SU-DHL-6 (cell line): ENCODE measurements around the gene IZUMO1R.

Experiments used
- H2AFZ ChIP-seq: fragments of 200-600 bp; sonication (generic); 2 replicates; pipeline ENCODE4 v1.6.1; 2014; ENCODE audit warnings: low read depth, mild to moderate bottlenecking, moderate library complexity, mixed read lengths, antibody characterized with exemption, low read length; ENCODE audit not compliant: severe bottlenecking
- H3F3A ChIP-seq: fragments of 200-600 bp; shearing (Covaris generic); 2 replicates; pipeline ENCODE4 v1.6.0; 2016; ENCODE audit warnings: antibody characterized with exemption, mild to moderate bottlenecking; ENCODE audit not compliant: insufficient read depth
- H3K27ac ChIP-seq: fragments of 200-600 bp; sonication (generic); 2 replicates; pipeline ENCODE4 v1.5.1; 2016; ENCODE audit warnings: low read depth, mild to moderate bottlenecking, low read length, moderate library complexity, mixed read lengths
- H3K27me3 ChIP-seq: fragments of 200-600 bp; sonication (generic), shearing (Covaris generic); 2 replicates; pipeline ENCODE4 v1.6.0; 2014; ENCODE audit warnings: mild to moderate bottlenecking, low read length
- H3K36me3 ChIP-seq: fragments of 200-600 bp; sonication (generic); 2 replicates; pipeline ENCODE4 v1.6.1; 2014; ENCODE audit warnings: mild to moderate bottlenecking, low read length, mixed read lengths
- H3K4me2 ChIP-seq: fragments of 300-600, 200-600 bp; shearing (Covaris generic), sonication (generic); 2 replicates; pipeline ENCODE4 v1.6.0; 2014; ENCODE audit warnings: low read length, low read depth, mild to moderate bottlenecking; ENCODE audit not compliant: poor library complexity, severe bottlenecking
- H3K4me3 ChIP-seq: fragments of 200-600 bp; sonication (generic); 2 replicates; pipeline ENCODE4 v1.5.1; 2014; ENCODE audit warnings: antibody characterized with exemption, low read length, mild to moderate bottlenecking, mixed read lengths; ENCODE audit not compliant: insufficient read depth, poor library complexity, severe bottlenecking
- H3K79me2 ChIP-seq: fragments of 200-600 bp; sonication (generic); 2 replicates; pipeline ENCODE4 v1.6.1; 2014; ENCODE audit warnings: mild to moderate bottlenecking, low read length, moderate library complexity; ENCODE audit not compliant: insufficient read depth
- H3K9ac ChIP-seq: fragments of 200-600 bp; sonication (generic); 2 replicates; pipeline ENCODE4 v1.7.0; 2014; ENCODE audit warnings: mild to moderate bottlenecking, low read length
- H3K9me2 ChIP-seq: fragments of 200-600 bp; sonication (generic); replicated peaks from 2 replicates; pipeline ENCODE4 v1.6.1; 2014; ENCODE audit warnings: low read length; ENCODE audit not compliant: insufficient read depth
- H3K9me3 ChIP-seq: fragments of 200-600 bp; sonication (generic); 2 replicates; pipeline ENCODE4 v1.6.1; 2014; ENCODE audit warnings: low read length, mixed read lengths; ENCODE audit not compliant: insufficient read depth
- H4K20me1 ChIP-seq: fragments of 200-600 bp; sonication (generic); 2 replicates; pipeline ENCODE4 v1.6.1; 2014; ENCODE audit warnings: low read depth, mild to moderate bottlenecking, antibody characterized with exemption, low read length, moderate library complexity, mixed read lengths
- EZH2phosphoT487 ChIP-seq: fragments of 200-600 bp; sonication (generic), shearing (Covaris generic); conservative IDR thresholded peaks from 2 replicates; pipeline ENCODE4 v1.6.1; 2018; ENCODE audit warnings: mild to moderate bottlenecking, antibody characterized with exemption, low read length, moderate library complexity, mixed read lengths
- TF ChIP-seq, protein P1 (sequence below): fragments of 200-600 bp; sonication (generic); IDR thresholded peaks from one replicate; pipeline ENCODE4 v1.5.1; 2017; ENCODE audit warnings: antibody characterized with exemption, mild to moderate bottlenecking, low read length, moderate library complexity; ENCODE audit not compliant: insufficient read depth, poor library complexity, severe bottlenecking

The IZUMO1R gene

GRCh38 chr11:94330789-94331188, 26.4 kb downstream of the IZUMO1R start:
- H3K27me3 ChIP-seq = no peaks in the 10 kb centered on the region
- H4K20me1 ChIP-seq = no peaks in the 10 kb centered on the region
- H3K4me3 ChIP-seq = no peak overlapping the region
- no peak overlapping the region for H3K27ac ChIP-seq
- TF ChIP-seq EZH2phosphoT487 = no peak
- TF ChIP-seq, protein P1, sequence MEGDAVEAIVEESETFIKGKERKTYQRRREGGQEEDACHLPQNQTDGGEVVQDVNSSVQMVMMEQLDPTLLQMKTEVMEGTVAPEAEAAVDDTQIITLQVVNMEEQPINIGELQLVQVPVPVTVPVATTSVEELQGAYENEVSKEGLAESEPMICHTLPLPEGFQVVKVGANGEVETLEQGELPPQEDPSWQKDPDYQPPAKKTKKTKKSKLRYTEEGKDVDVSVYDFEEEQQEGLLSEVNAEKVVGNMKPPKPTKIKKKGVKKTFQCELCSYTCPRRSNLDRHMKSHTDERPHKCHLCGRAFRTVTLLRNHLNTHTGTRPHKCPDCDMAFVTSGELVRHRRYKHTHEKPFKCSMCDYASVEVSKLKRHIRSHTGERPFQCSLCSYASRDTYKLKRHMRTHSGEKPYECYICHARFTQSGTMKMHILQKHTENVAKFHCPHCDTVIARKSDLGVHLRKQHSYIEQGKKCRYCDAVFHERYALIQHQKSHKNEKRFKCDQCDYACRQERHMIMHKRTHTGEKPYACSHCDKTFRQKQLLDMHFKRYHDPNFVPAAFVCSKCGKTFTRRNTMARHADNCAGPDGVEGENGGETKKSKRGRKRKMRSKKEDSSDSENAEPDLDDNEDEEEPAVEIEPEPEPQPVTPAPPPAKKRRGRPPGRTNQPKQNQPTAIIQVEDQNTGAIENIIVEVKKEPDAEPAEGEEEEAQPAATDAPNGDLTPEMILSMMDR = no peak
- no peak overlapping the region for H3K4me2 ChIP-seq
- no peaks in the 10 kb centered on the region for H3K9me3 ChIP-seq
- H3K9me2 ChIP-seq = no peaks in the 10 kb centered on the region
- H2AFZ ChIP-seq = no peak overlapping the region
- H3K79me2 ChIP-seq = no peaks in the 10 kb centered on the region
- H3F3A ChIP-seq = no peaks in the 10 kb centered on the region
- no peaks in the 10 kb centered on the region for H3K36me3 ChIP-seq
- H3K9ac ChIP-seq = no peak overlapping the region

DNA sequence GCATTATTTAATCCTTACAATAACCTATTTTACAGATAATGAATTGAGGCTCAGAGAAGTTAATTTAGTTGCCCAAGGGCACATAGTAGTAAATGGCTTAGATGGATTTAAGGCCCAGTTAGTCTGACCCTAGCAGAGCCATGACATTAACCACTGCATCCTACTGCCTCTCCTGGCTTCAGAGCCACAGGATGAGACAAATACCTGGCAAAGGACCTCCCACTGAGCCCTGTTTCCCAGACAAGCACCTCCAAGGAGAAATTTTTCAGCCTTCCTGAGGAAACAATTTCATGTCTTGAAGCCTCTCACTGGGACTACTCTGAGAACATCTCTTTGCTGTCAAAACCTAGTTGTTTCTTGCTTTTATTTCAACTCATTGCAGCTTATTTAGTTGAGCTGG, 28.4 kb downstream of the IZUMO1R start:
- Histone ChIP-seq H2AFZ (no peak overlapping the region), H3K9ac (no peak overlapping the region), H3K27me3 (no peaks in the 10 kb centered on the region), H3K4me2 (no peak overlapping the region), H3K79me2 (no peaks in the 10 kb centered on the region), H3K9me3 (no peaks in the 10 kb centered on the region), H3K9me2 (no peaks in the 10 kb centered on the region), H4K20me1 (no peaks in the 10 kb centered on the region), H3K4me3 (no peak overlapping the region), H3K27ac (no peak overlapping the region), H3F3A (no peaks in the 10 kb centered on the region), H3K36me3 (no peaks in the 10 kb centered on the region)
- no peak for TF ChIP-seq EZH2phosphoT487

GRCh38 chr11:94336033-94336432, 31.7 kb downstream of the IZUMO1R start:
- Histone ChIP-seq H4K20me1 (no peaks in the 10 kb centered on the region), H3K9ac (no peak overlapping the region), H3K36me3 (no peaks in the 10 kb centered on the region), H3K27me3 (no peaks in the 10 kb centered on the region), H2AFZ (no peak overlapping the region), H3K9me2 (no peaks in the 10 kb centered on the region), H3F3A (no peaks in the 10 kb centered on the region), H3K27ac (no peak overlapping the region), H3K4me2 (no peak overlapping the region), H3K9me3 (no peaks in the 10 kb centered on the region), H3K79me2 (no peaks in the 10 kb centered on the region), H3K4me3 (no peak overlapping the region)
- TF ChIP-seq, protein P1 = no peak
- TF ChIP-seq EZH2phosphoT487 = no peak

GRCh38 chr11:94338651-94339050, 34.3 kb downstream of the IZUMO1R start:
- Histone ChIP-seq H3F3A (no peaks in the 10 kb centered on the region), H3K79me2 (no peaks in the 10 kb centered on the region), H2AFZ (no peak overlapping the region), H3K9ac (no peak overlapping the region), H3K9me3 (no peaks in the 10 kb centered on the region), H3K4me3 (no peak overlapping the region), H3K36me3 (no peaks in the 10 kb centered on the region), H3K27ac (no peak overlapping the region), H4K20me1 (no peaks in the 10 kb centered on the region), H3K4me2 (no peak overlapping the region), H3K27me3 (no peaks in the 10 kb centered on the region), H3K9me2 (no peaks in the 10 kb centered on the region)
- no peak for TF ChIP-seq EZH2phosphoT487
- TF ChIP-seq, protein P1 = no peak
